Body of pancreas (tissue), 4 donors: ENCODE data around the gene AHSP. TPM values are rescaled to one million over a fixed set of nuclear protein-coding genes. Genes with fewer than 3 reads are reported as not detected.
A peak's percentile ranks its signal among the peaks of the same experiment; 100 is the strongest.

Experiments
- ATAC-seq: fragments of 150-250 bp; one replicate; pipeline ENCODE4 v1.9.1; 2016
- DNase-seq, 4 donors: peaks; one replicate each; pipeline ENCODE4 v3.0.0-alpha.2; 2019
- H3K27ac ChIP-seq, 4 donors: fragments of 200-600 bp; sonication (generic); 1 replicate in 3 of 4; 2 replicates in 1 of 4; pipeline versions ENCODE4 v1.5.1 to v1.6.1; 2016 to 2019; ENCODE audit warnings: mild to moderate bottlenecking in 1 of 4, mixed read lengths in 1 of 4, moderate library complexity in 1 of 4
- H3K27me3 ChIP-seq, 2 donors: fragments of 200-600 bp; sonication (generic); one replicate each; pipeline ENCODE4 v1.6.0; 2016; ENCODE audit warnings: mild to moderate bottlenecking in 1 of 2
- H3K36me3 ChIP-seq, 2 donors: fragments of 200-600 bp; sonication (generic); replicated peaks in 1 of 2; 2 replicates each; pipeline ENCODE4 v1.5.1; 2016; ENCODE audit warnings: low read depth in 2 of 2; ENCODE audit not compliant: insufficient read depth in 1 of 2
- H3K4me1 ChIP-seq: fragments of 200-600 bp; sonication (generic); one replicate; pipeline ENCODE4 v1.6.0; 2016
- H3K4me3 ChIP-seq, 2 donors: fragments of 200-600 bp; sonication (generic); 1 replicate in 1 of 2; 2 replicates in 1 of 2; pipeline ENCODE4 v1.5.1; 2016 to 2019
- H3K9me3 ChIP-seq, 3 donors: fragments of 200-600 bp; sonication (generic); 1 replicate in 2 of 3; 2 replicates in 1 of 3; pipeline ENCODE4 v1.5.1; 2016
- CTCF ChIP-seq, 7 experiments: fragments of 450-650 bp in 4 of 7; fragments of 200-600 bp in 3 of 7; sonication (generic) in 3 of 7; IDR thresholded peaks; one replicate each; pipeline ENCODE4 v1.5.1; 2016 to 2019; ENCODE audit warnings: antibody characterized with exemption in 7 of 7
- POLR2A ChIP-seq, 3 donors: fragments of 450-650 bp; IDR thresholded peaks; one replicate each; pipeline ENCODE4 v1.6.1; 2016; ENCODE audit warnings: antibody characterized with exemption in 3 of 3, mild to moderate bottlenecking in 2 of 3
- WGBS, 2 donors: methylation state at CpG; one replicate each; pipeline ENCODE4 v1.1.5; 2017; 5-methylcytosine and 5-hydroxymethylcytosine counted together
- intact Hi-C: fragments of 100-400 bp; cut with DNase I; formaldehyde crosslinking; loops from one replicate; pipeline ENCODE4 v1.15.1; 2023
- total RNA-seq, 2 donors: library from RNA; depleted of rRNA; stranded (reverse); fragments of >200 nt; gene quantifications; one replicate each; pipeline ENCODE4 v1.1.0, GENCODE V29; 2016

Gene AHSP
- total RNA-seq, 2 donors from 2014 or later = not detected

- no peaks in the 10 kb centered on the region for H3K36me3 ChIP-seq
- H3K4me3 ChIP-seq = no peak overlapping the region
- no peaks in the 10 kb centered on the region for H3K9me3 ChIP-seq
- ATAC-seq = no peak
- no peak for TF ChIP-seq CTCF (IDR thresholded peaks at IDR 0.05)
- no peak for TF ChIP-seq POLR2A (IDR thresholded peaks at IDR 0.05)
- WGBS, 2 donors = 70% methylated on average over 7 to 8 of the region's 8 CpGs
- DNase-seq = no peak
- peaks cover 19% of the 10 kb centered on the region for H3K4me1 ChIP-seq
- no peak overlapping the region for H3K27ac ChIP-seq
- H3K27me3 ChIP-seq = no peaks in the 10 kb centered on the region
- intact Hi-C loops = no loop called here
Measured at GRCh38 chr16:31504159-31504558, 23.5 kb upstream of the AHSP start.

GRCh38 chr16:31505483-31505882 lies 22.2 kb upstream of the AHSP start:
- ATAC-seq (no peak), DNase-seq (no peak)
- Histone ChIP-seq H3K9me3 (no peaks in the 10 kb centered on the region), H3K4me1 (peaks cover 28% of the 10 kb centered on the region), H3K27me3 (no peaks in the 10 kb centered on the region), H3K36me3 (no peaks in the 10 kb centered on the region), H3K27ac (no peak overlapping the region), H3K4me3 (no peak overlapping the region)
- intact Hi-C loops = no loop called here
- WGBS, 2 donors = 62 to 67% methylated on average over 4 of the region's 4 CpGs
- TF ChIP-seq POLR2A (IDR thresholded peaks at IDR 0.05) = no peak
- TF ChIP-seq CTCF (IDR thresholded peaks at IDR 0.05) = no peak

- H3K4me3 ChIP-seq = peak overlapping the region; percentile 85 to 100
- peaks cover 28% of the 10 kb centered on the region for H3K4me1 ChIP-seq
- H3K9me3 ChIP-seq = no peaks in the 10 kb centered on the region
- TF ChIP-seq POLR2A (IDR thresholded peaks at IDR 0.05) = no peak
- TF ChIP-seq CTCF (IDR thresholded peaks at IDR 0.05) = no peak
- H3K36me3 ChIP-seq = no peaks in the 10 kb centered on the region
- intact Hi-C loops = no loop called here
- H3K27me3 ChIP-seq = no peaks in the 10 kb centered on the region
- H3K27ac ChIP-seq = peak overlapping the region; percentile 90 to 93 (median 92)
- peak; percentile 7 for ATAC-seq
- WGBS, 2 donors = 2% methylated on average over 9 to 12 of the region's 12 CpGs
- DNase-seq = no peak
Measured at GRCh38 chr16:31507617-31507928, 20.1 kb upstream of the AHSP start.

- peak; percentile 91 to 94 (median 92) for DNase-seq
- intact Hi-C loops = no loop called here
- H3K36me3 ChIP-seq = no peaks in the 10 kb centered on the region
- peaks cover 28% of the 10 kb centered on the region for H3K4me1 ChIP-seq
- H3K9me3 ChIP-seq = no peaks in the 10 kb centered on the region
- peak within 1 kb of the TSS; percentile 85 to 100 for H3K4me3 ChIP-seq
- H3K27me3 ChIP-seq = no peaks in the 10 kb centered on the region
- 0% methylated on average over 4 to 62 of the region's 65 CpGs for WGBS, 2 donors
- TF ChIP-seq POLR2A (IDR thresholded peaks at IDR 0.05) (peak; percentile 75 to 93 (median 90)), CTCF (IDR thresholded peaks at IDR 0.05) (peak in 1 of 7 experiments; percentile 6)
- peak within 1 kb of the TSS; percentile 90 to 93 (median 92) for H3K27ac ChIP-seq
- ATAC-seq = peak; percentile 97
Measured at GRCh38 chr16:31507929-31508705, 19.6 kb upstream of the AHSP start, which contains the start of gene RUSF1. Gene RUSF1 (minus strand): TSS chr16:31508391. CDS start chr16:31508373, 18 bp downstream.
